Measurements from ENCODE around the gene GALNT6. TPM values are rescaled to one million over a fixed set of nuclear protein-coding genes. Genes with fewer than 3 reads are reported as not detected.

The GALNT6 gene
- total RNA-seq, 1 donor from 2014 or later: 0.90 TPM

GRCh38 chr12:51382173-51382572, 9.0 kb downstream of the GALNT6 start:
- H3K4me3 Mint-ChIP-seq (ENCODE audit: unreplicated experiment): no peak overlapping the region
- H3K4me1 Mint-ChIP-seq (ENCODE audit: low read depth): peaks cover 14% of the 10 kb centered on the region
- no peak for DNase-seq (ENCODE audit: low spot score)
- no peak for TF ChIP-seq CTCF (IDR thresholded peaks at IDR 0.05)
- no peaks in the 10 kb centered on the region for H3K36me3 Mint-ChIP-seq (ENCODE audit: low read depth)
- H3K27ac Mint-ChIP-seq (ENCODE audit: unreplicated experiment): no peak overlapping the region
- no peaks in the 10 kb centered on the region for H3K27me3 Mint-ChIP-seq (ENCODE audit: low read depth)
- no peaks in the 10 kb centered on the region for H3K9me3 Mint-ChIP-seq (ENCODE audit: low read depth)

GRCh38 chr12:51381226-51382079, 9.8 kb downstream of the GALNT6 start:
- no peak overlapping the region for H3K4me3 Mint-ChIP-seq (ENCODE audit: unreplicated experiment)
- no peak for TF ChIP-seq CTCF (IDR thresholded peaks at IDR 0.05)
- no peaks in the 10 kb centered on the region for H3K9me3 Mint-ChIP-seq (ENCODE audit: low read depth)
- H3K27ac Mint-ChIP-seq (ENCODE audit: unreplicated experiment): no peak overlapping the region
- no peaks in the 10 kb centered on the region for H3K27me3 Mint-ChIP-seq (ENCODE audit: low read depth)
- peaks cover 14% of the 10 kb centered on the region for H3K4me1 Mint-ChIP-seq (ENCODE audit: low read depth)
- no peak for DNase-seq (ENCODE audit: low spot score)
- no peaks in the 10 kb centered on the region for H3K36me3 Mint-ChIP-seq (ENCODE audit: low read depth)

- Mint-ChIP-seq H3K4me3 (ENCODE audit: unreplicated experiment) (no peak overlapping the region), H3K27me3 (ENCODE audit: low read depth) (no peaks in the 10 kb centered on the region)
- no peak for TF ChIP-seq CTCF (IDR thresholded peaks at IDR 0.05)
Measured at GRCh38 chr12:51379571-51379970, 11.6 kb downstream of the GALNT6 start.

GRCh38 chr12:51378749-51379148, 12.5 kb downstream of the GALNT6 start:
- Mint-ChIP-seq H3K9me3 (ENCODE audit: low read depth) (no peaks in the 10 kb centered on the region), H3K4me3 (ENCODE audit: unreplicated experiment) (no peak overlapping the region), H3K27me3 (ENCODE audit: low read depth) (no peaks in the 10 kb centered on the region), H3K27ac (ENCODE audit: unreplicated experiment) (no peak overlapping the region), H3K36me3 (ENCODE audit: low read depth) (no peaks in the 10 kb centered on the region), H3K4me1 (ENCODE audit: low read depth) (peaks cover 25% of the 10 kb centered on the region)
- no peak for TF ChIP-seq CTCF (IDR thresholded peaks at IDR 0.05)
- DNase-seq (ENCODE audit: low spot score): no peak

More at GRCh38 chr12:51379571-51379970, 11.6 kb downstream of the GALNT6 start:
- peaks cover 21% of the 10 kb centered on the region for H3K4me1 Mint-ChIP-seq (ENCODE audit: low read depth)
- DNase-seq (ENCODE audit: low spot score): no peak
- H3K36me3 Mint-ChIP-seq (ENCODE audit: low read depth): no peaks in the 10 kb centered on the region
- H3K9me3 Mint-ChIP-seq (ENCODE audit: low read depth): no peaks in the 10 kb centered on the region
- H3K27ac Mint-ChIP-seq (ENCODE audit: unreplicated experiment): no peak overlapping the region

DNA sequence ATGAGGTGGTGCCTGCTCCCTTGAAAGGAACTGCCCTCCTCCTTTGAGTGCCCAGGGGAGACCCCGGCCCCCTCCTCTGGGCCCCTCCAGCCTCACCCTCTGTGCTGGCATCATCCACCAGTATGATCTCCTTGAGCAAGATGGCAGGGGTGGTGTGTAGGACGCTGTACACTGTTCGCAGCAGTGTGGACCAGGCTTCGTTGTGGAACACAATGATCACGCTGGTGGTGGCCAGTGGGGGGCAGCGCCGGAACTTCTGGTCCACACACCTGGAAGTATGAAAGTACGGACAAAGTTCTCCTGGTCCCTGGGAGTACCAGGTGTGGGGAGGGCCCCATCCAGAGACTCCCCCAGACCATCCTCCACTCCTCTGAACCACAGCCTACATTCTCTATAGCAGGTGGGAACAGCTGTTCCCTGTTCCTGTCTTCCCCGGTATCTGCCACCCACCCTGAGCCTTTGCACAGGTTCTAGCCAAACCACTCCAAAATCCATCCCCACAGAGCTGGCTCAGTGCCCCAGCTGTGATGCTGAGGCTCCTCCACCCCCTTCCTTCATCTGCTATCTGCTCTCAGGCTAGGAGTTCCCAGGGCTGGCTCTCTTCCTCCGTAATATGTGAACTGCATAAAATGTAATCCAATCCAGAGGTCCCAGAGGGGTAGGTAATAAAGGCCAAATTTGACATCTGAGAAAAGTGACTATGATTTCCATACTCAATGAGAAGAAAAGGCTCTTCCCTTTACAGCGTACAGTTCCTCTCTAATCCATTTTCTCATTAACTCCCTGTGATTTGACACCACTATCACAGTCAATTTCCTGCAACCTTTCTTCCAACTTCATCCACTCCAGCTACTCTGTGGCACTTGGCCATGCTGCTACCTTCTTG, 13.9 kb downstream of the GALNT6 start:
- peaks cover 28% of the 10 kb centered on the region for H3K4me1 Mint-ChIP-seq (ENCODE audit: low read depth)
- no peaks in the 10 kb centered on the region for H3K27me3 Mint-ChIP-seq (ENCODE audit: low read depth)
- DNase-seq (ENCODE audit: low spot score): no peak
- no peaks in the 10 kb centered on the region for H3K36me3 Mint-ChIP-seq (ENCODE audit: low read depth)
- no peak for TF ChIP-seq CTCF (IDR thresholded peaks at IDR 0.05)
- H3K9me3 Mint-ChIP-seq (ENCODE audit: low read depth): no peaks in the 10 kb centered on the region
- H3K4me3 Mint-ChIP-seq (ENCODE audit: unreplicated experiment): no peak overlapping the region
- H3K27ac Mint-ChIP-seq (ENCODE audit: unreplicated experiment): no peak overlapping the region

Data from chondrocyte (in vitro differentiated cells).